Upper lobe of left lung (tissue), 6 donors: ENCODE data around the gene OSBPL8. TPM values are rescaled to one million over a fixed set of nuclear protein-coding genes. Genes with fewer than 3 reads are reported as not detected.

Experiments
- ATAC-seq, 2 donors: fragments of 200-7000 bp; cut with Tn5 transposase; one replicate each; pipeline ENCODE4 v1.9.1; 2022; ENCODE audit warnings: mild to moderate bottlenecking in 2 of 2, moderate library complexity in 2 of 2; ENCODE audit not compliant: low FRiP score in 2 of 2
- DNase-seq, 2 donors: peaks; one replicate each; pipeline ENCODE4 v3.0.0-alpha.2; 2019 to 2020
- H3K27ac ChIP-seq, 4 donors: fragments of 200-600 bp; sonication (generic); one replicate each; pipeline ENCODE4 v1.5.1; 2016 to 2019
- H3K27me3 ChIP-seq, 4 donors: fragments of 200-600 bp; sonication (generic); one replicate each; pipeline ENCODE4 v1.5.1; 2017 to 2019
- H3K36me3 ChIP-seq, 4 donors: fragments of 200-600 bp; sonication (generic); one replicate each; pipeline ENCODE4 v1.5.1; 2016 to 2019
- H3K4me1 ChIP-seq, 4 donors: fragments of 200-600 bp; sonication (generic); one replicate each; pipeline ENCODE4 v1.5.1; 2018 to 2019
- H3K4me3 ChIP-seq, 4 donors: fragments of 200-600 bp; sonication (generic); one replicate each; pipeline ENCODE4 v1.5.1; 2017 to 2019; ENCODE audit warnings: mild to moderate bottlenecking in 2 of 4, moderate library complexity in 1 of 4
- H3K9me3 ChIP-seq, 4 donors: fragments of 200-600 bp; sonication (generic); one replicate each; pipeline ENCODE4 v1.5.1; 2018 to 2019
- EP300 ChIP-seq, 4 donors: sonication (generic); formaldehyde crosslinking; IDR thresholded peaks; one replicate each; pipeline ENCODE4 v1.5.1; 2017; ENCODE audit warnings: antibody characterized with exemption in 4 of 4, control low read depth in 2 of 4
- POLR2A ChIP-seq, 4 donors: fragments of 450-650 bp; IDR thresholded peaks; one replicate each; pipeline ENCODE4 v1.5.1; 2016 to 2017; ENCODE audit warnings: antibody characterized with exemption in 4 of 4, mild to moderate bottlenecking in 2 of 4
- POLR2AphosphoS5 ChIP-seq, 2 donors: sonication (generic); formaldehyde crosslinking; IDR thresholded peaks; one replicate each; pipeline ENCODE4 v1.5.1; 2017; ENCODE audit warnings: antibody characterized with exemption in 2 of 2
- WGBS, 2 donors: methylation state at CpG; one replicate each; pipeline ENCODE4 v1.1.5; 2017 to 2018; 5-methylcytosine and 5-hydroxymethylcytosine counted together
- total RNA-seq, 6 donors: library from RNA; depleted of rRNA in 4 of 6; stranded (reverse); fragments of >200 nt in 4 of 6; gene quantifications; one replicate each; pipeline versions ENCODE4 v1.1.0 to v1.2.1, GENCODE V29; 2016 to 2021
- TF ChIP-seq, protein P1 (sequence below), 6 experiments: fragments of 450-650 bp in 4 of 6; fragments of 200-600 bp in 2 of 6; sonication (generic) in 2 of 6; IDR thresholded peaks; one replicate each; pipeline ENCODE4 v1.5.1; 2016 to 2019; ENCODE audit warnings: antibody characterized with exemption in 6 of 6
- donor health status: DM: no; HTN: no; CAD: no; lungs with moderate emphysema.
- donor health status: DM: no; HTN: yes; CAD: no; lungs with severe emphysema.

OSBPL8 gene
- total RNA-seq, 6 donors from 2014 or later: 35.6 to 103 (median 73.3) TPM

DNA sequence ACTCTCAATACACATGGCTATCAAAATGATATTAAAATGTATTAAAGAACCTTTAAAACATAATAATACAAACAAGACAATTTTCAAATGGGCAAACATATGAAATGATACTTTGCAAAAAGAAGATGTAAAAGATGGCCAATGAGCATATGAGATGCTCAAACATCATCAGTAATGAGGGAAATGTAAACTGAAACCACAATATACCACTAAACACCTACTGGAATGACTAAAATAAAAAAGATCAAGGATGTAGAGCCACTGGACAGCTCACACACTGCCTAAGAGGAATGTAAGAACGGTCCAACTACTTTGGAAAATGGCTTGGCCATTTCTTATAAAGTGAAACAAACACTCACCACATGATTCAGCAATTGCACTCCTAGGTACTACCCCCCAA lies 114.1 kb downstream of the OSBPL8 start:
- WGBS, 2 donors: 79 to 89% methylated on average over 1 of the region's 1 CpG
- Histone ChIP-seq H3K4me1 (peaks cover 0 to 24% (median 6%) of the 10 kb centered on the region in 4 donors), H3K9me3 (no peaks in the 10 kb centered on the region), H3K27me3 (no peaks in the 10 kb centered on the region), H3K36me3 (no peaks in the 10 kb centered on the region), H3K4me3 (no peak overlapping the region), H3K27ac (no peak overlapping the region)
- TF ChIP-seq POLR2A (IDR thresholded peaks at IDR 0.05): no peak
- TF ChIP-seq EP300 (IDR thresholded peaks at IDR 0.05): no peak
- TF ChIP-seq, protein P1, sequence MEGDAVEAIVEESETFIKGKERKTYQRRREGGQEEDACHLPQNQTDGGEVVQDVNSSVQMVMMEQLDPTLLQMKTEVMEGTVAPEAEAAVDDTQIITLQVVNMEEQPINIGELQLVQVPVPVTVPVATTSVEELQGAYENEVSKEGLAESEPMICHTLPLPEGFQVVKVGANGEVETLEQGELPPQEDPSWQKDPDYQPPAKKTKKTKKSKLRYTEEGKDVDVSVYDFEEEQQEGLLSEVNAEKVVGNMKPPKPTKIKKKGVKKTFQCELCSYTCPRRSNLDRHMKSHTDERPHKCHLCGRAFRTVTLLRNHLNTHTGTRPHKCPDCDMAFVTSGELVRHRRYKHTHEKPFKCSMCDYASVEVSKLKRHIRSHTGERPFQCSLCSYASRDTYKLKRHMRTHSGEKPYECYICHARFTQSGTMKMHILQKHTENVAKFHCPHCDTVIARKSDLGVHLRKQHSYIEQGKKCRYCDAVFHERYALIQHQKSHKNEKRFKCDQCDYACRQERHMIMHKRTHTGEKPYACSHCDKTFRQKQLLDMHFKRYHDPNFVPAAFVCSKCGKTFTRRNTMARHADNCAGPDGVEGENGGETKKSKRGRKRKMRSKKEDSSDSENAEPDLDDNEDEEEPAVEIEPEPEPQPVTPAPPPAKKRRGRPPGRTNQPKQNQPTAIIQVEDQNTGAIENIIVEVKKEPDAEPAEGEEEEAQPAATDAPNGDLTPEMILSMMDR (IDR thresholded peaks at IDR 0.05): no peak
- no peak for TF ChIP-seq POLR2AphosphoS5 (IDR thresholded peaks at IDR 0.05)
- DNase-seq (no peak), ATAC-seq (no peak)

DNA sequence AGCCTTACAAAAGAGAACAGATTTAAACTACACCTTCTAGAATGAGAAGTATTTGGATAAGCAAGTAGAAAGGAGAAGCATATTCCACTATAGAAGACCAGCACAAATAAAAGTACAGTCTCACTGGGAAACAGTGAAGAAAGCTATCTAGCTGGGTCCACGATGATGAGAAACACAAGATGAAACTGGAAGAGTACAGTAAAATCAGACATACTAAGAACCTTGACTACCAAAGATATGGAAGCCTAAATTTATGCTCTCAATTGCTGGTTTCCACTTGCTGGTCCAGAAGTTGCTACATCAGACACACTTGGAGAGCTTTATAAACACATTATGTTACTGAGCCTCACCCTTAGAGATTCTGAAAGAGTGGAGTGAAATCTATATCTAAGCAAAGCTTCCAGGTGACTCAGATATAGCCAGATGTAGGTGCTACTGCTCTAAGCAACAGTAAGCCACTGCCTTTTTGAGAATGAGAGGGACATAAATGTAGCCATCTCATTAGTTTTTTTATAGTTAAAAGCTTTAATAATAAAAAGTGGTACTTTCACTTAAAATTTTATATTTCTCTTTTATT lies 115.1 kb downstream of the OSBPL8 start:
- H3K27ac ChIP-seq: no peak overlapping the region
- DNase-seq (no peak), ATAC-seq (no peak)
- H3K4me1 ChIP-seq: peaks cover 0 to 17% (median 4%) of the 10 kb centered on the region in 4 donors
- H3K27me3 ChIP-seq: no peaks in the 10 kb centered on the region
- TF ChIP-seq EP300 (IDR thresholded peaks at IDR 0.05): no peak
- TF ChIP-seq, protein P1 (IDR thresholded peaks at IDR 0.05): no peak
- no peak for TF ChIP-seq POLR2A (IDR thresholded peaks at IDR 0.05)
- TF ChIP-seq POLR2AphosphoS5 (IDR thresholded peaks at IDR 0.05): no peak
- 73 to 79% methylated on average over 1 of the region's 1 CpG for WGBS, 2 donors
- no peaks in the 10 kb centered on the region for H3K36me3 ChIP-seq
- no peaks in the 10 kb centered on the region for H3K9me3 ChIP-seq
- no peak overlapping the region for H3K4me3 ChIP-seq

GRCh38 chr12:76441016-76441415 lies 118.6 kb downstream of the OSBPL8 start:
- WGBS, 2 donors: 94% methylated on average over 3 of the region's 3 CpGs
- H3K27ac ChIP-seq: no peak overlapping the region
- TF ChIP-seq, protein P1 (IDR thresholded peaks at IDR 0.05): no peak
- no peak for TF ChIP-seq POLR2AphosphoS5 (IDR thresholded peaks at IDR 0.05)
- TF ChIP-seq EP300 (IDR thresholded peaks at IDR 0.05): no peak
- no peak for TF ChIP-seq POLR2A (IDR thresholded peaks at IDR 0.05)
- no peaks in the 10 kb centered on the region for H3K36me3 ChIP-seq
- H3K9me3 ChIP-seq: no peaks in the 10 kb centered on the region
- DNase-seq: no peak
- ATAC-seq: no peak
- no peaks in the 10 kb centered on the region for H3K27me3 ChIP-seq
- no peak overlapping the region for H3K4me3 ChIP-seq
- peaks cover 0 to 12% (median 2%) of the 10 kb centered on the region in 4 donors for H3K4me1 ChIP-seq

- H3K27me3 ChIP-seq: no peaks in the 10 kb centered on the region
- H3K36me3 ChIP-seq: no peaks in the 10 kb centered on the region
- ATAC-seq: no peak
- H3K27ac ChIP-seq: no peak overlapping the region
- peaks cover 6 to 15% (median 12%) of the 10 kb centered on the region in 4 donors for H3K9me3 ChIP-seq
- no peak for TF ChIP-seq POLR2AphosphoS5 (IDR thresholded peaks at IDR 0.05)
- TF ChIP-seq EP300 (IDR thresholded peaks at IDR 0.05): no peak
- TF ChIP-seq, protein P1 (IDR thresholded peaks at IDR 0.05): no peak
- TF ChIP-seq POLR2A (IDR thresholded peaks at IDR 0.05): no peak
- no peak for DNase-seq
- no peaks in the 10 kb centered on the region for H3K4me1 ChIP-seq
- no peak overlapping the region for H3K4me3 ChIP-seq
Measured at GRCh38 chr12:76432733-76433132, 126.8 kb downstream of the OSBPL8 start.

DNA sequence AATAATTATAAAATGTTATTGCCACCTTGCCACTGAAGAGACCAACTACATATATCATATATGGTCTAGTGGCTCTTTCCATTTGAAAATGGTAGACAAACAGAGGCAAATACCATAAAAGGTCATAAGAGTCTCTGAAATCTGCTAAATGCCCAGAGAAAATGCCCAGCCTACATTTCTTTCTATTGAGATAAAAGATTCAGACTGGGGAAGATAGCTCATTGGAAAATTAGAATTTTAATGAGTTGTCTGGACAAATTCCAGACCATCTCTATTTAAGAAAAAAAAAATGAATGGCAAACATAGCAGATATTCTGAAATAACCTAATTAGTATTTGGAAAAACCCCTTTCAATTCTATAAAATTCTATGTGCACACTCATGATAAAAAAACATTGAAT lies 131.5 kb downstream of the OSBPL8 start:
- H3K4me1 ChIP-seq: no peaks in the 10 kb centered on the region
- H3K9me3 ChIP-seq: peaks cover 6 to 22% (median 17%) of the 10 kb centered on the region in 4 donors
- no peaks in the 10 kb centered on the region for H3K36me3 ChIP-seq
- H3K27ac ChIP-seq: no peak overlapping the region
- no peak for DNase-seq
- H3K4me3 ChIP-seq: no peak overlapping the region
- no peak for TF ChIP-seq EP300 (IDR thresholded peaks at IDR 0.05)
- TF ChIP-seq, protein P1 (IDR thresholded peaks at IDR 0.05): no peak
- ATAC-seq: no peak
- no peaks in the 10 kb centered on the region for H3K27me3 ChIP-seq
